ENCODE results near the gene BNIP3. TPM values are rescaled to one million over a fixed set of nuclear protein-coding genes. Genes with fewer than 3 reads are reported as not detected.

The BNIP3 gene
- total RNA-seq, 1 experiment from 2014 or later = 18.4 TPM

GRCh38 chr10:132019366-132019765 is 37.6 kb upstream of the BNIP3 start:
- CTCF ChIA-PET = no interaction called here
- peaks cover 15% of the 10 kb centered on the region for H3K27me3 Mint-ChIP-seq (ENCODE audit: insufficient read depth, unreplicated experiment)
- POLR2A ChIA-PET = no interaction called here
- Histone ChIP-seq H3K9me3 (no peaks in the 10 kb centered on the region), H3K4me3 (ENCODE audit: low read depth, low read length) (no peak overlapping the region), H3K4me1 (no peaks in the 10 kb centered on the region), H3K27me3 (replicated peaks; ENCODE audit: control insufficient read depth, insufficient read depth, low read length) (no peaks in the 10 kb centered on the region), H3K36me3 (ENCODE audit: control insufficient read depth, insufficient read depth, low read length) (no peaks in the 10 kb centered on the region)
- DNase-seq = peak in 1 of 2 experiments; percentile 14
- no peak for TF ChIP-seq CTCF (IDR thresholded peaks at IDR 0.05; ENCODE audit: insufficient read depth in 1 of 2, low read depth in 1 of 2, low read length in 1 of 2, severe bottlenecking in 1 of 2, unreplicated experiment in 1 of 2)
- BruUV-seq (replicated peaks) = no TSS peak
- no peaks in the 10 kb centered on the region for H3K9me3 Mint-ChIP-seq (ENCODE audit: unreplicated experiment)
- peaks cover 6% of the 10 kb centered on the region for H3K4me1 Mint-ChIP-seq (ENCODE audit: low read depth, unreplicated experiment)
- intact Hi-C loops (cut with micrococcal nuclease; ENCODE audit: unreplicated experiment) = no loop called here
- no peak overlapping the region for H3K27ac Mint-ChIP-seq (ENCODE audit: unreplicated experiment)
- no peaks in the 10 kb centered on the region for H3K36me3 Mint-ChIP-seq (ENCODE audit: insufficient read depth, unreplicated experiment)
- no peak overlapping the region for H3K4me3 Mint-ChIP-seq (ENCODE audit: unreplicated experiment)

GRCh38 chr10:132018446-132018845 is 36.7 kb upstream of the BNIP3 start:
- Mint-ChIP-seq H3K36me3 (ENCODE audit: insufficient read depth, unreplicated experiment) (no peaks in the 10 kb centered on the region), H3K27me3 (ENCODE audit: insufficient read depth, unreplicated experiment) (peaks cover 11% of the 10 kb centered on the region), H3K4me3 (ENCODE audit: unreplicated experiment) (no peak overlapping the region), H3K9me3 (ENCODE audit: unreplicated experiment) (no peaks in the 10 kb centered on the region), H3K27ac (ENCODE audit: unreplicated experiment) (no peak overlapping the region), H3K4me1 (ENCODE audit: low read depth, unreplicated experiment) (peaks cover 6% of the 10 kb centered on the region)
- peak in 1 of 2 experiments; percentile 4 for DNase-seq
- Histone ChIP-seq H3K36me3 (ENCODE audit: control insufficient read depth, insufficient read depth, low read length) (no peaks in the 10 kb centered on the region), H3K4me1 (no peaks in the 10 kb centered on the region), H3K27me3 (replicated peaks; ENCODE audit: control insufficient read depth, insufficient read depth, low read length) (no peaks in the 10 kb centered on the region), H3K4me3 (ENCODE audit: low read depth, low read length) (no peak overlapping the region), H3K9me3 (no peaks in the 10 kb centered on the region)
- intact Hi-C loops (cut with micrococcal nuclease; ENCODE audit: unreplicated experiment) = no loop called here
- TF ChIP-seq CTCF (IDR thresholded peaks at IDR 0.05; ENCODE audit: insufficient read depth in 1 of 2, low read depth in 1 of 2, low read length in 1 of 2, severe bottlenecking in 1 of 2, unreplicated experiment in 1 of 2) = no peak
- ChIA-PET CTCF (no interaction called here), POLR2A (no interaction called here)
- no TSS peak for BruUV-seq (replicated peaks)

DNA sequence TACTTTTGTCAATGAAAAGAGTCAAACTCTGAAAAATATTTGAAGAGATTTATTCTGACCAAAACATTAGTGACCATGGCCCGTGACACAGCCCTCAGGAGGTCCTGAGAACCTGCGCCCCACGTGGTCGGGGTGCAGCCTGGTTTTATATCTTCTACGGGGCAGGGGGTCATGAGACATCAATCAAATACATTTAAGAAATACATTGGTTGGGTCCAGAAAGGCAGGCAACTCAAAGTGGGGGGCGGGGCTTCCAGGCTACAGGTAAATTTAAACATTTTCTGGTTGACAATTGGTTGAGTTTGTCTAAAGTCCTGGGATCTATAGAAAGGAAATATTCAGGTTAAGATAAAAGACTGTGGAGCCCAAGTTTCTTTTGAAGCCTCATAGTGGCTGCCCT is 34.8 kb upstream of the BNIP3 start:
- Histone ChIP-seq H3K36me3 (ENCODE audit: control insufficient read depth, insufficient read depth, low read length) (no peaks in the 10 kb centered on the region), H3K27me3 (replicated peaks; ENCODE audit: control insufficient read depth, insufficient read depth, low read length) (no peaks in the 10 kb centered on the region), H3K9me3 (no peaks in the 10 kb centered on the region), H3K4me1 (no peaks in the 10 kb centered on the region), H3K4me3 (ENCODE audit: low read depth, low read length) (no peak overlapping the region)
- ChIA-PET CTCF (no interaction called here), POLR2A (no interaction called here)
- Mint-ChIP-seq H3K4me1 (ENCODE audit: low read depth, unreplicated experiment) (no peaks in the 10 kb centered on the region), H3K27ac (ENCODE audit: unreplicated experiment) (no peak overlapping the region), H3K36me3 (ENCODE audit: insufficient read depth, unreplicated experiment) (no peaks in the 10 kb centered on the region), H3K9me3 (ENCODE audit: unreplicated experiment) (no peaks in the 10 kb centered on the region), H3K27me3 (ENCODE audit: insufficient read depth, unreplicated experiment) (peaks cover 6% of the 10 kb centered on the region), H3K4me3 (ENCODE audit: unreplicated experiment) (no peak overlapping the region)
- intact Hi-C loops (cut with micrococcal nuclease; ENCODE audit: unreplicated experiment) = no loop called here
- no TSS peak for BruUV-seq (replicated peaks)
- TF ChIP-seq CTCF (IDR thresholded peaks at IDR 0.05; ENCODE audit: insufficient read depth in 1 of 2, low read depth in 1 of 2, low read length in 1 of 2, severe bottlenecking in 1 of 2, unreplicated experiment in 1 of 2) = no peak
- DNase-seq = no peak
